IMR-90 (cell line): ENCODE data around the gene CERK. TPM values are rescaled to one million over a fixed set of nuclear protein-coding genes. Genes with fewer than 3 reads are reported as not detected.

ENCODE experiments used
- ATAC-seq: fragments of 200-7000 bp; cut with Tn5 transposase; 2 replicates; pipeline ENCODE4 v1.9.1; 2020; ENCODE audit warnings: low read depth, mild to moderate bottlenecking, moderate library complexity
- BruUV-seq: library from RNA; stranded (reverse); fragments of 400-500 nt; replicated peaks from 2 replicates; lab custom pipeline; 2021; lab: Mats Ljungman, UMichigan
- CTCF ChIA-PET: fragments of 300-600 bp; formaldehyde crosslinking; extraction: SDS; loops from one replicate; lab custom pipeline; 2021; ENCODE audit warnings: antibody characterized with exemption; lab: Yijun Ruan, JAX
- POLR2A ChIA-PET: fragments of 300-600 bp; sonication (Branson Sonifier 250); formaldehyde crosslinking; loops from one replicate; lab custom pipeline; 2022; ENCODE audit warnings: antibody characterized with exemption; ENCODE audit not compliant: unreplicated experiment; lab: Charles Lee
- DNase-seq: peaks from one replicate; pipeline ENCODE4 v3.0.0; 2013
- H2AFZ ChIP-seq: replicated peaks from 2 replicates; pipeline ENCODE3; 2013; ENCODE audit warnings: low read length, mild to moderate bottlenecking; ENCODE audit not compliant: poor library complexity
- H2AK5ac ChIP-seq: 2 replicates; pipeline ENCODE4 v1.6.1; 2013; ENCODE audit warnings: low read depth, low read length, inconsistent platforms
- H2AK9ac ChIP-seq: replicated peaks from 2 replicates; pipeline ENCODE3; 2013; ENCODE audit warnings: mild to moderate bottlenecking, low read depth, low read length, moderate library complexity; ENCODE audit not compliant: poor library complexity
- H2BK120ac ChIP-seq: 2 replicates; pipeline ENCODE4 v1.6.1; 2013; ENCODE audit warnings: low read depth, low read length, inconsistent platforms
- H2BK15ac ChIP-seq: 3 replicates; pipeline ENCODE4 v1.6.1; 2013; ENCODE audit warnings: low read depth, low read length, inconsistent platforms
- H2BK20ac ChIP-seq: 2 replicates; pipeline ENCODE4 v1.6.1; 2013; ENCODE audit warnings: low read depth, mild to moderate bottlenecking, inconsistent platforms, low read length, moderate library complexity
- H2BK5ac ChIP-seq: 2 replicates; pipeline ENCODE4 v1.6.1; 2013; ENCODE audit warnings: mild to moderate bottlenecking, low read depth, low read length, inconsistent platforms; ENCODE audit not compliant: poor library complexity, severe bottlenecking
- H3K14ac ChIP-seq: replicated peaks from 2 replicates; pipeline ENCODE4 v1.6.1; 2013; ENCODE audit warnings: low read depth, low read length, inconsistent platforms
- H3K18ac ChIP-seq: 2 replicates; pipeline ENCODE4 v1.6.1; 2013; ENCODE audit warnings: low read depth, low read length, control low read depth
- H3K23ac ChIP-seq: 2 replicates; pipeline ENCODE4 v1.6.1; 2013; ENCODE audit warnings: low read depth, low read length, inconsistent platforms
- H3K27ac ChIP-seq: 2 replicates; pipeline ENCODE4 v1.5.1; 2013; ENCODE audit warnings: mild to moderate bottlenecking, control low read depth, low read length; ENCODE audit not compliant: insufficient read depth
- H3K27me3 ChIP-seq: 2 replicates; pipeline ENCODE4 v1.6.1; 2013; ENCODE audit warnings: low read length; ENCODE audit not compliant: control insufficient read depth, insufficient read depth
- H3K36me3 ChIP-seq: 2 replicates; pipeline ENCODE4 v1.6.1; 2013; ENCODE audit warnings: low read length, mixed read lengths; ENCODE audit not compliant: control insufficient read depth, insufficient read depth
- H3K4ac ChIP-seq: 2 replicates; pipeline ENCODE4 v1.6.1; 2013; ENCODE audit warnings: low read depth, low read length, inconsistent platforms
- H3K4me1 ChIP-seq: 2 replicates; pipeline ENCODE4 v1.6.1; 2013; ENCODE audit warnings: low read length, mixed read lengths; ENCODE audit not compliant: control insufficient read depth, insufficient read depth
- H3K4me2 ChIP-seq: 2 replicates; pipeline ENCODE4 v1.6.1; 2013; ENCODE audit warnings: low read depth, mild to moderate bottlenecking, control low read depth, low read length, moderate library complexity
- H3K4me3 ChIP-seq: 2 replicates; pipeline ENCODE4 v1.5.1; 2013; ENCODE audit warnings: low read depth, mild to moderate bottlenecking, control low read depth, low read length, moderate library complexity; ENCODE audit not compliant: insufficient read depth
- H3K56ac ChIP-seq: 2 replicates; pipeline ENCODE4 v1.6.1; 2013; ENCODE audit warnings: low read length, inconsistent platforms; ENCODE audit not compliant: insufficient read depth; ENCODE audit errors: extremely low read depth
- H3K79me1 ChIP-seq, 2 experiments: 2 replicates each; pipeline ENCODE4 v1.6.1; 2013; ENCODE audit warnings: low read length in 2 of 2, inconsistent platforms in 1 of 2, low read depth in 1 of 2
- H3K9ac ChIP-seq: 2 replicates; pipeline ENCODE4 v1.6.1; 2013; ENCODE audit warnings: low read depth, low read length, control low read depth
- H3K9me1 ChIP-seq: 2 replicates; pipeline ENCODE4 v1.6.1; 2013; ENCODE audit warnings: low read length, inconsistent platforms; ENCODE audit not compliant: insufficient read depth
- H3K9me3 ChIP-seq: 2 replicates; pipeline ENCODE4 v1.6.1; 2013; ENCODE audit warnings: low read length; ENCODE audit not compliant: control insufficient read depth, insufficient read depth
- H4K20me1 ChIP-seq: 2 replicates; pipeline ENCODE4 v1.6.1; 2013; ENCODE audit warnings: low read length, inconsistent platforms; ENCODE audit not compliant: insufficient read depth
- H4K5ac ChIP-seq: 2 replicates; pipeline ENCODE4 v1.6.1; 2013; ENCODE audit warnings: mild to moderate bottlenecking, low read depth, low read length, control low read depth
- H4K8ac ChIP-seq, 2 experiments: 2 replicates each; pipeline ENCODE4 v1.6.1; 2013; ENCODE audit warnings: low read depth in 2 of 2, low read length in 2 of 2, control low read depth in 1 of 2, inconsistent platforms in 1 of 2
- H4K91ac ChIP-seq: 2 replicates; pipeline ENCODE4 v1.6.1; 2013; ENCODE audit warnings: low read depth, low read length, inconsistent platforms; ENCODE audit not compliant: insufficient read depth
- MXI1 ChIP-seq: IDR thresholded peaks from 2 replicates; pipeline ENCODE4 v1.6.1; 2012; ENCODE audit warnings: low read depth, mild to moderate bottlenecking, low read length, moderate library complexity, borderline replicate concordance
- NFE2L2 ChIP-seq: fragments of 150-350 bp; IDR thresholded peaks from 2 replicates; pipeline ENCODE4 v1.6.1; 2016; ENCODE audit warnings: low read depth, mild to moderate bottlenecking, low read length
- POLR2A ChIP-seq: IDR thresholded peaks from 2 replicates; pipeline ENCODE4 v1.6.1; 2012; ENCODE audit warnings: mild to moderate bottlenecking, low read depth, low read length
- RAD21 ChIP-seq: IDR thresholded peaks from 2 replicates; pipeline ENCODE4 v1.6.1; 2012; ENCODE audit warnings: low read length, improper control_type of control experiment
- RFX5 ChIP-seq: IDR thresholded peaks from 2 replicates; pipeline ENCODE4 v1.8.0; 2012; ENCODE audit warnings: low read depth, mild to moderate bottlenecking, low read length, moderate library complexity
- SMC3 ChIP-seq: fragments of 150-350 bp; IDR thresholded peaks from 2 replicates; pipeline ENCODE4 v1.6.1; 2016; ENCODE audit warnings: low read depth, mild to moderate bottlenecking, antibody characterized with exemption, low read length, moderate library complexity
- WGBS, 2 experiments: methylation state at CpG; one replicate each; pipeline versions ENCODE4 v1.1.5 to v1.1.7; 2013; ENCODE audit warnings: missing lambda C conversion rate in 2 of 2; ENCODE audit not compliant: insufficient read length in 1 of 2; ENCODE audit errors: extremely low coverage in 2 of 2; 5-methylcytosine and 5-hydroxymethylcytosine counted together
- dilution Hi-C: fragments of 300-500 bp; cut with HindIII; formaldehyde crosslinking; loops from one replicate; pipeline ENCODE4 v1.14.3; 2018; ENCODE audit warnings: low sequenced_read_pairs; ENCODE audit not compliant: unreplicated experiment
- in situ Hi-C: fragments of 300-500 bp; cut with MboI; formaldehyde crosslinking; loops from 3 replicates; pipeline ENCODE4 v1.14.3; 2019; ENCODE audit warnings: low sequenced_read_pairs, inconsistent platforms, mixed read lengths
- intact Hi-C: fragments of 100-400 bp; cut with micrococcal nuclease; formaldehyde crosslinking; loops from 2 replicates; pipeline ENCODE4 v1.10.0; 2022
- polyA plus RNA-seq, 3 experiments: library from polyadenylated mRNA; depleted of rRNA; stranded (reverse); fragments of >200 nt; gene quantifications; 2 replicates each; pipeline ENCODE4 v1.2.3, GENCODE V29; 2012; ENCODE audit warnings: low replicate concordance in 1 of 3
- total RNA-seq: library from RNA; depleted of rRNA; stranded (reverse); fragments of >200 nt; gene quantifications from 2 replicates; pipeline ENCODE4 v1.2.3, GENCODE V29; 2012
- TF ChIP-seq, protein P1 (sequence below): fragments of 150-350 bp; IDR thresholded peaks from 2 replicates; pipeline ENCODE4 v1.6.1; 2016; ENCODE audit warnings: low read depth, mild to moderate bottlenecking, low read length, moderate library complexity, borderline replicate concordance

The CERK gene
- total and polyA plus RNA-seq, 2 of the 4 experiments (the other 2 are of a cell fraction): 25.3 to 38.7 TPM

DNA sequence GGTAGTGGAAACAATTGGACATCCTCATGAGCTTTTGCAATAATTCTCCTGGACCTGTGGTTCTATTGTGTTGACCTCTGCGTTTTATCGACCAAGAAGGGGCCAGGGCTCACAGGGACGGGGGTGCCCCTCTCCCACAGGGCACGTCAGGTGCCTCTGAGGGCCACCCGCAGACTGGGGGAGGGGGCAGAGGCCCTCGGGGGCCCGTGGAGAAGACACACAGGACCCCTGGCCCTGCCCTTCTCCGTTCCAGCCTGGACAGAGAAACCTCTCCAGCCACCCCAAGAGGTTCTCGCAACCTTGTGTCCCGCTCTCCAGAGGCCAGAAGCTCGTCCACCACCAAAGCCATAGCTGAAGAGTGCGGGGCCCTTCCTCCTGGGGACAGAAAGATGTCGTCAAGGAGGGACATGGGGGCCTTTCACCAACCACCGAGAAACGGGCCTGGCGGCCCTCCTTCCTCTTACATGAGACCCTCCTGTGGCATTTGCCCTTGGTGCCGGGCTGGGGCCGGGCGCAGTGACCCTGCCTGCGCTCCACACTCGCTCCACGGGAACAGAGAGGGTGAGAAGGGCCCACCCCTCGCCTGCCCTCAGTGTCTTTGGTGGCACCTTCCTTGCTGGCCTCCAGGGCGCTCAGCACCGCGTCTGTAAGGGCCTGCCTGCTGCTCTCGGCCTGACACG is 60.6 kb downstream of the CERK start:
- POLR2A ChIA-PET: no interaction called here
- Histone ChIP-seq H3K36me3 (peaks cover 49% of the 10 kb centered on the region; the same call in 1 of the 2 replicates), H4K91ac (no peak overlapping the region), H3K56ac (no peak overlapping the region), H2AK9ac (no peak overlapping the region), H3K27ac (no peak overlapping the region), H3K23ac (no peak overlapping the region), H3K9ac (no peak overlapping the region), H4K5ac (no peak overlapping the region), H3K79me1 (peaks cover 0 to 6% of the 10 kb centered on the region in 2 experiments; a peak in 1 of 4 replicates), H3K18ac (no peak overlapping the region), H4K8ac (no peak overlapping the region), H3K9me3 (no peaks in the 10 kb centered on the region), H2BK15ac (no peak overlapping the region), H2BK20ac (no peak overlapping the region), H3K9me1 (peaks cover 7% of the 10 kb centered on the region), H4K20me1 (peaks cover 15% of the 10 kb centered on the region), H2BK5ac (no peak overlapping the region), H2AK5ac (no peak overlapping the region), H3K4me3 (no peak overlapping the region), H2AFZ (no peak overlapping the region), H3K4me1 (peaks cover 14% of the 10 kb centered on the region), H3K4me2 (no peak overlapping the region), H3K27me3 (no peaks in the 10 kb centered on the region), H3K14ac (no peak overlapping the region), H2BK120ac (no peak overlapping the region), H3K4ac (no peak overlapping the region)
- no peak for TF ChIP-seq MXI1
- no peak for TF ChIP-seq POLR2A
- no peak for TF ChIP-seq NFE2L2
- no peak for TF ChIP-seq SMC3
- TF ChIP-seq, protein P1, sequence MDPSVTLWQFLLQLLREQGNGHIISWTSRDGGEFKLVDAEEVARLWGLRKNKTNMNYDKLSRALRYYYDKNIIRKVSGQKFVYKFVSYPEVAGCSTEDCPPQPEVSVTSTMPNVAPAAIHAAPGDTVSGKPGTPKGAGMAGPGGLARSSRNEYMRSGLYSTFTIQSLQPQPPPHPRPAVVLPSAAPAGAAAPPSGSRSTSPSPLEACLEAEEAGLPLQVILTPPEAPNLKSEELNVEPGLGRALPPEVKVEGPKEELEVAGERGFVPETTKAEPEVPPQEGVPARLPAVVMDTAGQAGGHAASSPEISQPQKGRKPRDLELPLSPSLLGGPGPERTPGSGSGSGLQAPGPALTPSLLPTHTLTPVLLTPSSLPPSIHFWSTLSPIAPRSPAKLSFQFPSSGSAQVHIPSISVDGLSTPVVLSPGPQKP: no peak
- TF ChIP-seq RAD21: no peak
- no peak for TF ChIP-seq RFX5
- dilution Hi-C loops: no loop called here
- CTCF ChIA-PET: interaction anchor here (1.4 kb wide), 1 partner anchor 114 kb away, joined by 3 read pairs; no protein-coding TSS in a partner anchor
- intact Hi-C loops: loop anchor here (5.0 kb wide), 2 partner anchors 100 to 115 kb away; no protein-coding TSS in a partner anchor
- in situ Hi-C loops: no loop called here
- DNase-seq (no peak), ATAC-seq (no peak)
- no TSS peak for BruUV-seq
- 92% methylated on average over 9 of the region's 28 CpGs; no CpG with 5 or more reads in 1 of the 2 experiments for WGBS, 2 experiments
